ENCODE measurements around the gene PHACTR1.

- TF ChIP-seq EZH2phosphoT487 (IDR thresholded peaks at IDR 0.05; ENCODE audit: borderline replicate concordance, low read length) = no peak
- no peak for TF ChIP-seq EZH2 (IDR thresholded peaks at IDR 0.05; ENCODE audit: low read length, unreplicated experiment)
- TF ChIP-seq, protein P1, sequence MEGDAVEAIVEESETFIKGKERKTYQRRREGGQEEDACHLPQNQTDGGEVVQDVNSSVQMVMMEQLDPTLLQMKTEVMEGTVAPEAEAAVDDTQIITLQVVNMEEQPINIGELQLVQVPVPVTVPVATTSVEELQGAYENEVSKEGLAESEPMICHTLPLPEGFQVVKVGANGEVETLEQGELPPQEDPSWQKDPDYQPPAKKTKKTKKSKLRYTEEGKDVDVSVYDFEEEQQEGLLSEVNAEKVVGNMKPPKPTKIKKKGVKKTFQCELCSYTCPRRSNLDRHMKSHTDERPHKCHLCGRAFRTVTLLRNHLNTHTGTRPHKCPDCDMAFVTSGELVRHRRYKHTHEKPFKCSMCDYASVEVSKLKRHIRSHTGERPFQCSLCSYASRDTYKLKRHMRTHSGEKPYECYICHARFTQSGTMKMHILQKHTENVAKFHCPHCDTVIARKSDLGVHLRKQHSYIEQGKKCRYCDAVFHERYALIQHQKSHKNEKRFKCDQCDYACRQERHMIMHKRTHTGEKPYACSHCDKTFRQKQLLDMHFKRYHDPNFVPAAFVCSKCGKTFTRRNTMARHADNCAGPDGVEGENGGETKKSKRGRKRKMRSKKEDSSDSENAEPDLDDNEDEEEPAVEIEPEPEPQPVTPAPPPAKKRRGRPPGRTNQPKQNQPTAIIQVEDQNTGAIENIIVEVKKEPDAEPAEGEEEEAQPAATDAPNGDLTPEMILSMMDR (conservative IDR thresholded peaks at IDR 0.05; ENCODE audit: low read depth, low read length) = no peak
Observed at GRCh38 chr6:12955956-12956355, 239.4 kb downstream of the PHACTR1 start.

Measured in PC-3 (cell line).